ENCODE data around the gene TMEM175.
"Not testable (repeated sequence)": the region's sequence is repeated elsewhere in the genome, so short reads cannot be mapped to it uniquely, and the experiment has no call there.

The TMEM175 gene

DNA sequence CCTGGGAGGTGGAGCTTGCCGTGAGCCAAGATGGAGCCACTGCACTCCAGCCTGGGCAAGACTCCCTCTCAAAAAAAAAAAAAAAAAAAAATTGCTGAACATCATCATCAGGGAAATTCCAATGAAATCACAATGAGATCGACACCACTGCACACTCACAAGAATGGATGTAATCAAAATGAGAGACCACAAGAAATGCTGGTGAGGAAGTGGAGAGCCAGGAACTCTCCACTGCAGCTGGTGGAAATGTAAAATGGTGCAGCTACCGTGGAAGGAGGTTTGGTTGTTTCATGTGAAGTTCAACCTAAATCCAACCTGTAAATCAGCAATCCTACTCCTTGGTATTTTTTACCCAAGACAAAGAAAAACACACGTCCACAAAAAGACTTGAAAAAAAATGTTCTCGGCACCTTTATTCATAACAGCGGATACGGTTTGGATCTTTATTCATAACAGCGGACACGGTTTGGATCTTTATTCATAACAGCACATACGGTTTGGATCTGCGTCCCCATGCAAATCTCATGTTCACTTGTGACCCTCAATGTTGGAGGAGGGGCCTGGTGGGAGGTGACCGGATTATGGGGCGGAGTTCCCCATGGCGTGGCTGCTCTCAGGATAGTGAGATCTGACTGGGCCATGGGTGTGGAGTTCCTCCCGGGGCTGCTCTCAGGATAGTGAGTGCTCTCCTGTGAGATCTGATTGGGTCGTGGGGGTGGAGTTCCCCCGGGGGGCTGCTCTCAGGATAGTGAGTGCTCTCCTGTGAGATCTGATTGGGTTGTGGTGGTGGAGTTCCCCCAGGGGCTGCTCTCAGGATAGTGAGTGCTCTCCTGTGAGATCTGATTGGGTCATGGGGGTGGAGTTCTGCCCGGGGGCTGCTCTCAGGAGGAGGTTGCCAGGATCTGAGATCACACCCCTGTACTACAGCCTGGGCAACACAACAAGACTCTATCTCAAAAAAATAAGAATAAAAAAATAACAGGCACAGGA, 7.9 kb upstream of the TMEM175 start:
- no peak for TF ChIP-seq CTCF (IDR thresholded peaks at IDR 0.05; ENCODE audit: control insufficient read depth, extremely low read depth, insufficient read depth)
- no peak overlapping the region for H3K4me3 ChIP-seq (ENCODE audit: low read depth, low read length)
- no peak for DNase-seq (ENCODE audit: low read depth)

DNA sequence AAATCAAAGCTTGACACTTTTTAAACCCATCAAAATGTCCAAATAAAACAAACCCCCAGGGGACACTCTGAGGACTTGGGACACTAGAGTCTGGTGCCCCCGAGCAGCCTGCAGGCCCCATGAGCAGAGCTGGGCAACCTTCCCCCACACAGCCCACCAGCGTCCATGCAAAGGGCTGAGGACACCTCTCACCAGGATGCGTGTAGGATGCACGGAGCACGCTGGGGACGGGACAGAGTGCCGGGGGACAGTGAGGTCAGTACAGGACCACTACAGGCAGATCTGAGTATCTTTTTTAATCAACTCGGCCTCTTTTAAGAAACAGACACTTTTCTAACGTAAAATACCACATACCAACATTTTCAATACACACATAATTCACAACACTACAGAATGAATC, 7.1 kb upstream of the TMEM175 start:
- no peak overlapping the region for H3K4me3 ChIP-seq (ENCODE audit: low read depth, low read length)
- no peak for DNase-seq (ENCODE audit: low read depth)
- no peak for TF ChIP-seq CTCF (IDR thresholded peaks at IDR 0.05; ENCODE audit: control insufficient read depth, extremely low read depth, insufficient read depth)

- TF ChIP-seq CTCF (IDR thresholded peaks at IDR 0.05; ENCODE audit: control insufficient read depth, extremely low read depth, insufficient read depth): no peak
- no peak overlapping the region for H3K4me3 ChIP-seq (ENCODE audit: low read depth, low read length)
- DNase-seq (ENCODE audit: low read depth): no peak
Observed at GRCh38 chr4:925771-926500, 6.3 kb upstream of the TMEM175 start.

DNA sequence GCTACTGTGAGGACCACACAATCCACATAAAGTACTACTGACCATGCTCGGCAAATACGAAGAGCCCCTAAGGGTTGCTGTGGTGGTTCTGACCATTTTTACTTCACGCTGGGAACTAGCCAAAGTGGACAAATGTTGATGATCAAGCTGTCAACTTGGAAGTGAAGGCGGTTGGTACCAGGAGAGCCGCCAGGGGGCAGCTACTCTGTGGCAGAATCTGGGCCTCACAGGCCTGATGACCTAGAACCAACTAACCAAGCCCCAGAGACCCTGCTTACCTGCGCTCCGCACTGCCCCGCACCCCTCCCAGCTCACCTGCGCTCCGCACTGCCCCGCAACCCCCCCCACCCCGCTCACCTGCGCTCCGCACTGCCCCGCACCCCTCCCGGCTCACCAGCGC, 5.7 kb upstream of the TMEM175 start:
- no peak for DNase-seq (ENCODE audit: low read depth)
- H3K4me3 ChIP-seq (ENCODE audit: low read depth, low read length): no peak overlapping the region
- TF ChIP-seq CTCF (IDR thresholded peaks at IDR 0.05; ENCODE audit: control insufficient read depth, extremely low read depth, insufficient read depth): peak; percentile 48

DNA sequence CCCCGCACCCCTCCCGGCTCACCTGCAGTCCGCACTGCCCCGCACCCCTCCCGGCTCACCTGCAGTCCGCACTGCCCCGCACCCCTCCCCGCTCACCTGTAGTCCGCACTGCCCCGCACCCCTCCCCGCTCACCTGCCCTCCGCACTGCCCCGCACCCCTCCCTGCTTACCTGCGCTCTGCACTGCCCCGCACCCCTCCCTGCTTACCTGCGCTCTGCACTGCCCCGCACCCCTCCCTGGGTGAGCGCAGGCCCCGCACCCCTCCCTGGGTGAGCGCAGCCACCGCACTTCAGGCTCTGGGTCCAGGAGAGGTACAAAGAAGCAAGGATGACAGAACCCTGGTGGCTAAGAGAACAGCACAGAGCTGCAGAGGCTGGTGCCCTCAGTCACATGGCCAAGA, 4.7 kb upstream of the TMEM175 start:
- H3K4me3 ChIP-seq (ENCODE audit: low read depth, low read length); DNase-seq (ENCODE audit: low read depth): not testable (repeated sequence)

DNA sequence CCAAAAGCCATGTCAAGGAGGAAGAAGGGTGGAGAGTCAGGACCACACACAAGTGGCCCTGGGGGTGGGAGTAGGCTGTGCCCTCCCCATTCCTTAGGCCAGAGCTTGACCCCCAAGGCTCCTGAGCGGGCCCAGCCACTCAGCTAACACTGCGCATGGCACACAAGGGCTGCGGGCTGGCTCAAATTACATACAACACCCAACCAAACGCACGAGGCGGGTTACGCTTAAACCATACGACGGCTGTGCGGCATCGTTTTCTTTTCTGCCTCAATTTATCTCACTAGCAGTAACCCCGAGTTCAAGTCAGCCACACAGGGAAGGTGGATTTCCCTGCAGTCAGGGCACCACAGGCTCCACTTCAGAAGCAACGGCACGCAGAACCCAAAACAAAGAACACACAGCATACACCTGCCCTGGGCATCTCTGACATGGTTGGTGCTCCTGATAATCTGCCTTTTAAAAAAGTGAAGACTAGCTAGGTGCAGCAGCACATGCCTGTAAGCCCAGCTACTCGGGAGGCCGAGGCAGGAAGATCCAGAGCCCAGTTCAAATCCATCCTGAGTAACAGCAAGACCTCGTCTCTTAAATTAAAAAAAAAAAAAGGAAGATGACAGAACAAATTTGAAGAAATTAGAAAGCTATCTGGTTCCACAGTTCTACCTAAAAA, 3.0 kb upstream of the TMEM175 start:
- TF ChIP-seq CTCF (IDR thresholded peaks at IDR 0.05; ENCODE audit: control insufficient read depth, extremely low read depth, insufficient read depth): no peak
- DNase-seq (ENCODE audit: low read depth): no peak
- H3K4me3 ChIP-seq (ENCODE audit: low read depth, low read length): no peak overlapping the region

GRCh38 chr4:930028-930551, 2.2 kb upstream of the TMEM175 start:
- H3K4me3 ChIP-seq (ENCODE audit: low read depth, low read length): peak overlapping the region; percentile 98
- peak; percentile 34 for DNase-seq (ENCODE audit: low read depth)
- no peak for TF ChIP-seq CTCF (IDR thresholded peaks at IDR 0.05; ENCODE audit: control insufficient read depth, extremely low read depth, insufficient read depth)
